Thymus (tissue), 11 donors: ENCODE measurements around the gene LRRC18. TPM values are rescaled to one million over a fixed set of nuclear protein-coding genes. Genes with fewer than 3 reads are reported as not detected.

Experiments
- DNase-seq, 9 donors: peaks; one replicate each; pipeline ENCODE4 v3.0.0-alpha.2; 2013; ENCODE audit warnings: low spot score in 9 of 9, low read depth in 6 of 9, missing footprints in 1 of 9
- H3K27ac ChIP-seq, 2 donors: one replicate each; pipeline ENCODE4 v1.5.1; 2013; ENCODE audit warnings: control low read depth in 1 of 2, low read depth in 1 of 2, low read length in 1 of 2, mild to moderate bottlenecking in 1 of 2, moderate library complexity in 1 of 2
- H3K27me3 ChIP-seq, 2 donors: one replicate each; pipeline ENCODE4 v1.5.1; 2013; ENCODE audit warnings: low read length in 1 of 2; ENCODE audit not compliant: control insufficient read depth in 2 of 2, insufficient read depth in 1 of 2
- H3K36me3 ChIP-seq, 2 donors: one replicate each; pipeline ENCODE4 v1.5.1; 2013; ENCODE audit warnings: low read length in 1 of 2, mild to moderate bottlenecking in 1 of 2, moderate library complexity in 1 of 2; ENCODE audit not compliant: control insufficient read depth in 2 of 2, insufficient read depth in 2 of 2
- H3K4me1 ChIP-seq, 2 donors: one replicate each; pipeline ENCODE4 v1.5.1; 2013; ENCODE audit warnings: low read length in 2 of 2; ENCODE audit not compliant: control insufficient read depth in 2 of 2, insufficient read depth in 2 of 2
- H3K4me3 ChIP-seq, 2 donors: one replicate each; pipeline ENCODE4 v1.5.1; 2013; ENCODE audit warnings: low read length in 2 of 2, control low read depth in 1 of 2, mild to moderate bottlenecking in 1 of 2
- H3K9me3 ChIP-seq, 2 donors: one replicate each; pipeline ENCODE4 v1.5.1; 2013; ENCODE audit warnings: low read length in 1 of 2, mild to moderate bottlenecking in 1 of 2; ENCODE audit not compliant: control insufficient read depth in 2 of 2, insufficient read depth in 1 of 2
- WGBS: extraction: QIAGEN DNeasy Blood & Tissue Kit; methylation state at CpG from one replicate; pipeline ENCODE4 v1.1.7; 2013; 5-methylcytosine and 5-hydroxymethylcytosine counted together
- polyA plus RNA-seq: library from polyadenylated mRNA; stranded (reverse); fragments of 200-250 nt; gene quantifications from one replicate; pipeline ENCODE4 v1.2.3, GENCODE V29; 2013
- total RNA-seq: library from RNA; stranded (reverse); fragments of 120-200 nt; gene quantifications from one replicate; pipeline ENCODE4 v1.2.4, GENCODE V29; 2013
- donor health status: healthy.

LRRC18 gene
- total and polyA plus RNA-seq, 2 donors, result 0.05 to 0.07 TPM

DNA sequence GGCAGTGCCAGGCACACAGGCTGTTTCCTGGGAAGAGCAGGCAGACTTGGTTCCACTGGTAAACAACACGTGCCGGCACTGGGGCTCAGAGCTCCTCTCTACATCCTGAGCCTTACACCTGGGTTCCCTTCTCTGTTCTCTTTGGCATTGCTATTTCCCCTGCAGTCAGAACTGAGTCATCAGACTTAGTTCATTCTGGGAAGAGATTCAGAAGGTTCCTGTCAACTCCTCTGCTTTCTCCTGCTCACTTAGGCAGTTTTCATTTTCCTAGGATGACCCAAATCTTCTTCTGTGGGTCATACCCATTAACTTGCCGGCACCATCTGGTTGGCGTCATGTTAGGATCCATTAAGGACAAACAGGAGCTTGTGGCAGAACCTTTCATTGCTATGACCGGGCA is 33.4 kb upstream of the LRRC18 start:
- H3K27ac ChIP-seq, result no peak overlapping the region
- no peaks in the 10 kb centered on the region for H3K4me1 ChIP-seq
- no peak overlapping the region for H3K4me3 ChIP-seq
- H3K9me3 ChIP-seq, result no peaks in the 10 kb centered on the region
- DNase-seq, result no peak
- no peaks in the 10 kb centered on the region for H3K27me3 ChIP-seq
- WGBS, result 96% methylated on average over 5 of the region's 5 CpGs
- H3K36me3 ChIP-seq, result no peaks in the 10 kb centered on the region

DNA sequence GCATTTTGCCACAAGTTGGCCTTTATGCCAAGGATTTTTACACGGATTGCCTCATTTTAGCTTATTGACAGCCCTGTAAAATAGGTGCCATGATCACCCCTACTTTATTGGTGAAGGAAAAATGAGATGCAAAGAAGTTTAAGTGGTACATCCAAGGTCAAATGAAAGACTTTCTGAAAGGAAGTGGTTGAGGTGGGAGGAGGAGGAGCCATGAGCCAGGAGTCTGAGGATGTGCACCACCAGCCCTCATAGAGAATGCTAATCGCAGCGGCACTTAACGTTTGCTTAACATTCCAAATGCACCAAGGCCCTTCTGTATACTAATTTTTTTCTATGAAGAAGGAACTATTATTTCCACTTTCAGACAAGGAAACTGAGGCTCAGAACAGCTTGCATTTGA is 31.0 kb upstream of the LRRC18 start:
- Histone ChIP-seq H3K4me1 (no peaks in the 10 kb centered on the region), H3K27ac (no peak overlapping the region), H3K4me3 (no peak overlapping the region), H3K9me3 (no peaks in the 10 kb centered on the region), H3K36me3 (no peaks in the 10 kb centered on the region), H3K27me3 (no peaks in the 10 kb centered on the region)
- DNase-seq, result peak in 4 of 9 donors; percentile 10 to 44 (median 20)
- 92% methylated on average over 4 of the region's 4 CpGs for WGBS

DNA sequence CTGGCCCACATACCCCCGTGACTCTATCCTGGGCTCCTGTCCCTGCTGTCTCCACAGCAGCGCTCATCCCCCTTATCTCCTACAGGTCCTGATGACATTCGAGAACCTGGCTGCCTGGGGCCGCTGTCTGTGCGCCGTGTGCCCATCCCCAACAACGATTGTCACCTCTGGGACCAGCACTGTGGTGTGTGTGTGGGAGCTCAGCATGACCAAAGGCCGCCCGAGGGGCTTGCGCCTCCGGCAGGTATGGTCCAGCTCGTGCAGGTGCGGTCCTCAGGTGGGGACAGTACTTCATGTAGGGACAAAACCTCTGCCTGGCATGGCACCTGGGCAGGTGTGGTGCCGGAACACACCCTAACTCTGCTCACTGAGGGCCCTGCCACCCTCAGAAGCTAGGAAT is 30.4 kb upstream of the LRRC18 start:
- H3K27ac ChIP-seq, result no peak overlapping the region
- H3K36me3 ChIP-seq, result no peaks in the 10 kb centered on the region
- DNase-seq, result no peak
- 97% methylated on average over 14 of the region's 14 CpGs for WGBS
- no peaks in the 10 kb centered on the region for H3K9me3 ChIP-seq
- no peaks in the 10 kb centered on the region for H3K27me3 ChIP-seq
- no peaks in the 10 kb centered on the region for H3K4me1 ChIP-seq
- H3K4me3 ChIP-seq, result no peak overlapping the region

DNA sequence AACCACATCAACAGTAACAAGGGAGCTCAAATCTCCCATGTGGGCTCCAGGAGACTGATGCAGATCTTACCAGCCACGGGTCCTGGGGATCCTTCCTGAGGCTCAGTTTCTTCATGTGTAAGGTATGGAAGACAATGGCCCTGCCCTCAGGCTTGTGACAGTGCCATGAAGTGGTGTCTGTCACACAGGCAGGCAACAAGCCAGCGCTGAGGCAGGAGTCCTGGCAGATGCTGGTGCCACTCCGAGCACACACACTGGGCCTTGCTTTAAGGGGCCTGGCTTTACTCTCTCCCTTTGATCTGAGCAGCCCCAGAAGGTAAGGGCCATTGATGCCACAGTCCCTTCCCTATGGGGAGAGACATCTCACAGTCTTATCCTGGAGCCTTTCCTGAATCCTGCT is 28.4 kb upstream of the LRRC18 start:
- no peaks in the 10 kb centered on the region for H3K27me3 ChIP-seq
- H3K36me3 ChIP-seq, result no peaks in the 10 kb centered on the region
- no peak overlapping the region for H3K4me3 ChIP-seq
- no peak for DNase-seq
- H3K9me3 ChIP-seq, result no peaks in the 10 kb centered on the region
- H3K27ac ChIP-seq, result no peak overlapping the region
- H3K4me1 ChIP-seq, result no peaks in the 10 kb centered on the region
- WGBS, result 94% methylated on average over 3 of the region's 3 CpGs

DNA sequence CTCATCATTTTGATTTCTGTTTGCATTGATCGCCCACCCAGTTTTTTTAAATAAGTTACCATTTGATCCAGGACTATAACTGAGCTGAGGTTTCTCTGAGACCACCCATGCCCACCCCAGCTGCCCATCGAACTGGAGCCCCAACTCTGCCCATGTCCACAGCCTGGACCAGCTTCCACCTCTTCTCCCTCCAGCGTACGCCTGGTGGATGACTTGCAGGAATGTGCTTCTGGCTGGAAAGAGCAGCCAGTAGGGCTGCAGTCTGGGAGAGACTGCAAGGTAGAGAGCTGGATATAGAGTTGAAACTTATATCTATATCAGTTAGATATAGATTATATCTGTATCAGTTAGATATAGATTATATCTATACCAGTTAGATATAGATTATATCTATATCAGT is 25.8 kb upstream of the LRRC18 start:
- Histone ChIP-seq H3K27ac (no peak overlapping the region), H3K36me3 (no peaks in the 10 kb centered on the region), H3K9me3 (no peaks in the 10 kb centered on the region), H3K4me3 (no peak overlapping the region), H3K27me3 (no peaks in the 10 kb centered on the region), H3K4me1 (no peaks in the 10 kb centered on the region)
- no peak for DNase-seq
- 97% methylated on average over 4 of the region's 4 CpGs for WGBS

DNA sequence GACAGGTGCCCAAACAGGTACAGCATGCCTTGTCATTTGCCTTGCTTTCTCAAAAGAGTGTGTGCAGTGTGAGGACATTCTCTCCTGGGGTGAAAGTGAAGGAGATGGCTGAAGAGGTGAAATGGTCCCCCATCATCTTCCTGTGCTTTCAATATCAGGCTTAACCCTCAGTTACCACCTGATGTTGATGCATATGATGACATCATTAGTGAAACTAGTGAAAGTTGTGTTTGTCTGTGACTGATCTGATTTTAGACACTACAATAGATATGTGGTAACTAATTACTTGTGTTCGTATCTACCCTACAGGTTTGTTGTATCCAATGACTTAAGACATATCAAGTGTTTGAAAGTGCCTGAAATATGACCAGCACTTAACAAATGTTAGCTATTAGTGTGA is 24.4 kb upstream of the LRRC18 start:
- Histone ChIP-seq H3K9me3 (no peaks in the 10 kb centered on the region), H3K27me3 (no peaks in the 10 kb centered on the region), H3K4me1 (no peaks in the 10 kb centered on the region), H3K36me3 (no peaks in the 10 kb centered on the region), H3K4me3 (no peak overlapping the region), H3K27ac (no peak overlapping the region)
- DNase-seq, result no peak
- WGBS, result 97% methylated on average over 1 of the region's 1 CpG

DNA sequence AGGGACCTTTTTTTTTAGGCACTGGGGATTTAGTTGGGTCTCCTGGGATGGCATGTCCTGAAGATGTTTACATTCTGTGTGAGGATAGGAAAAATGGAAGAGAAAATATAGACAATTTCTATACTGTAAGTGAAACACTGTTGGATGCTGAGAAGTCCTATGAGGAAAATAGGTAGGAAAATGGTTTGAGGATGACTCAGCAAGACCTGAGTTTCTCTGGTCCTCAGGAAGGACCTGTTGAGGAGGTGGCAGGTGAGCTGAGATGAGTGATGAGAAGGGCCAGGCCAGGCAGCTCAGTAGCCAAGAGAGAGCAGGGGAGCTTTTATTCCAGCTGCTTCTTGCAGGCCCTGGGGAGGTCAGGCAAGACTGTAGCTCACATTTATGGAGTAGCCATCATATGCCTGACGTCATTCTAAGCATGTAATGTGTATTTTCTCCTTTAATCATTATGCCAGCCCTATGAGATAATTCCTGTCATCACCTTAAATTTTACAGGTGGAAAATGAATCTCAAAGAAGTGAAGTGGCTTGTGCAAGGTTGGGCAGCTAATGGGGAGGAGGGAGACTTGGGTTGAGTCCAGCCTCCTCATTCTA is 19.1 kb upstream of the LRRC18 start:
- 92% methylated on average over 1 of the region's 1 CpG for WGBS
- DNase-seq, result no peak

DNA sequence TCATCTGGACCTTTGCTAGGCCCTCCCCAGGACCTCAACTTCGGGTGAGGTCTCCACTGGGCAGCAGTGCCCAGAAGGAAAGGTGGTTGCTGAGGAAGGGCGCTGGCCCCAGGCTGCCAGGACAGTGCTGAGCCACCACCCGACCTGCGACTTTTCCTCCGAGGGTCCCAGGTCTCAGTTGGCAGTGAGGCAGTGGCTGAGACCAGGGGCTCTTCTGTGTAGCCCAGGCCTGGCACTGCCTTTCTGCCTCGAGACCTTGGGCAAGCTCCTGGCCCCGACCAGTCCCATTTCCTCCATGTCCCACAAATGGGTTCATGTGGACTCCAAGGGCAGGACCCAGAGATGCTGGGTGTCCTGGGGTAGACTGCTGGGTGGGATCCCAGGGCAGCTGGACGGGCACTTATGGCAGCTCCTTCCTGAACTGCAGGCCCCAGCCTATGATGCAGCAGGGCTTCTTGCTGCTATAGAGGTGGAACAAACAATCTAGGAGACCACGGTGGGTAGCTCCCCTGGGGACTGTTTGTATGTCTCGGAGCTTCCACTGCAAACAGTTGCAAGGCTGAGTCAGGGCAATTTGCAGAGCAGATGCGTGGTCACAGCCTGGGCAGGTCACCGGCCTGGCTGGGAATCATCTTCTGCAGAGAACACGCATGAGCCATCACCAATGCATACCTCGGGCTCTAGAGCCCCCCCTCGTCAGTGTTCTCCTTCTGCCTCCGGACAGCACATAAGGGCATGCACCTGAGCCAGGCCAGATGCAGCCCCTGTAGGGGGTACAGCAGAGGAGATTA is 17.9 kb upstream of the LRRC18 start:
- DNase-seq, result no peak

More for the DNA sequence above, 19.1 kb upstream of the LRRC18 start:
- Histone ChIP-seq H3K27me3 (no peaks in the 10 kb centered on the region), H3K27ac (no peak overlapping the region), H3K9me3 (no peaks in the 10 kb centered on the region), H3K4me1 (no peaks in the 10 kb centered on the region), H3K36me3 (no peaks in the 10 kb centered on the region), H3K4me3 (no peak overlapping the region)

DNA sequence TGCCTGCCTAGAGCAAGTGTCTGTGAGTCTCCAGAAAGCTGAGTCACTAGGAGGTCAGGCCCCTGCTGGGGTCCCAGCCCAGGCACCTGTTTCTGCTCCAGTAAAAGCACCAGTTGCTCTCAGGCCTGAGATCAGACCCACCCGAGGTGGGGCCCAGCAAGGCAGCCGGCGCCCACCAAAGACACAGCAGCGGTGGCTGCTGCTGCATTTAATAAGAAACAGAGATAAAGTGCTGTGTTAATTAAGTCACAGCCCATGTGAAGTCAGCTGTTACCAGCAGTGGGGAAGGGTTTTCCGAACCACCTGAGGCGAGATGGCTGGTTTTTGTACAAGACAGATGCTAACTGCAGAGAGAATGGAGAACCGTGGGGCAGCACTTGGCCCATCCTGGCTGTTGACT is 12.1 kb upstream of the LRRC18 start:
- Histone ChIP-seq H3K9me3 (no peaks in the 10 kb centered on the region), H3K36me3 (no peaks in the 10 kb centered on the region), H3K27ac (no peak overlapping the region), H3K27me3 (no peaks in the 10 kb centered on the region), H3K4me3 (no peak overlapping the region), H3K4me1 (peaks cover 0 to 7% of the 10 kb centered on the region in 2 donors)
- DNase-seq, result no peak
- WGBS, result 95% methylated on average over 7 of the region's 7 CpGs

More for the DNA sequence above, 17.9 kb upstream of the LRRC18 start:
- 98% methylated on average over 16 of the region's 16 CpGs for WGBS
- Histone ChIP-seq H3K27me3 (no peaks in the 10 kb centered on the region), H3K4me1 (peaks cover 0 to 7% of the 10 kb centered on the region in 2 donors), H3K27ac (no peak overlapping the region), H3K9me3 (no peaks in the 10 kb centered on the region), H3K36me3 (no peaks in the 10 kb centered on the region), H3K4me3 (no peak overlapping the region)
